ENCODE data around the gene ZDHHC20. TPM values are rescaled to one million over a fixed set of nuclear protein-coding genes. Genes with fewer than 3 reads are reported as not detected.

ZDHHC20 gene
- total RNA-seq, 1 experiment from 2014 or later: 110 TPM

GRCh38 chr13:21463424-21463823, 4.3 kb upstream of the ZDHHC20 start:
- no peak for ATAC-seq

GRCh38 chr13:21461131-21461530, 2.0 kb upstream of the ZDHHC20 start:
- Histone ChIP-seq H2AFZ (ENCODE audit: low read depth, low read length, poor library complexity, severe bottlenecking) (no peak overlapping the region), H3K36me3 (ENCODE audit: control insufficient read depth in 1 of 2, insufficient read depth in 2 of 2, low read length in 2 of 2) (no peaks in the 10 kb centered on the region), H3K4me3 (replicated peaks in 1 of 2; ENCODE audit: low read depth in 1 of 2, low read length in 2 of 2) (no peak overlapping the region), H3K9ac (ENCODE audit: low read length) (no peak overlapping the region), H3K9me3 (ENCODE audit: control insufficient read depth in 1 of 2, insufficient read depth in 1 of 2, low read depth in 1 of 2, low read length in 2 of 2) (no peaks in the 10 kb centered on the region), H4K20me1 (ENCODE audit: insufficient read depth) (no peaks in the 10 kb centered on the region), H3K79me2 (ENCODE audit: insufficient read depth, low read length) (peaks cover 29% of the 10 kb centered on the region), H3K27ac (ENCODE audit: low read depth, low read length) (no peak overlapping the region), H3K4me2 (ENCODE audit: low read length) (no peak overlapping the region), H3K9me2 (ENCODE audit: insufficient read depth) (no peaks in the 10 kb centered on the region), H3K4me1 (ENCODE audit: control insufficient read depth in 1 of 2, insufficient read depth in 2 of 2, low read length in 2 of 2) (peaks cover 6 to 13% of the 10 kb centered on the region in 2 experiments; a peak in 3 of 4 replicates), H3K27me3 (ENCODE audit: insufficient read depth, low read length) (no peaks in the 10 kb centered on the region)
- RAD21 ChIA-PET (ENCODE audit: low non-redundant PET in 1 of 2, low total read pairs in 2 of 2, uncharacterized antibody in 2 of 2, unreplicated experiment in 2 of 2): no interaction called here
- ATAC-seq: no peak
- DNase-seq (ENCODE audit: low read depth, low spot score): no peak
- POLR2A ChIA-PET: no interaction called here
- BruUV-seq (replicated peaks): no TSS peak
- intact Hi-C loops (cut with micrococcal nuclease): no loop called here
- CTCF ChIA-PET: no interaction called here
- no peak for TF ChIP-seq SIN3A (IDR thresholded peaks at IDR 0.05; ENCODE audit: low read depth)
- no peak for TF ChIP-seq RAD21 (IDR thresholded peaks at IDR 0.05; ENCODE audit: low read depth)
- no peak for TF ChIP-seq EZH2 (IDR thresholded peaks at IDR 0.05)
- no peak for TF ChIP-seq ZFX (IDR thresholded peaks at IDR 0.05)
- TF ChIP-seq, protein P1, sequence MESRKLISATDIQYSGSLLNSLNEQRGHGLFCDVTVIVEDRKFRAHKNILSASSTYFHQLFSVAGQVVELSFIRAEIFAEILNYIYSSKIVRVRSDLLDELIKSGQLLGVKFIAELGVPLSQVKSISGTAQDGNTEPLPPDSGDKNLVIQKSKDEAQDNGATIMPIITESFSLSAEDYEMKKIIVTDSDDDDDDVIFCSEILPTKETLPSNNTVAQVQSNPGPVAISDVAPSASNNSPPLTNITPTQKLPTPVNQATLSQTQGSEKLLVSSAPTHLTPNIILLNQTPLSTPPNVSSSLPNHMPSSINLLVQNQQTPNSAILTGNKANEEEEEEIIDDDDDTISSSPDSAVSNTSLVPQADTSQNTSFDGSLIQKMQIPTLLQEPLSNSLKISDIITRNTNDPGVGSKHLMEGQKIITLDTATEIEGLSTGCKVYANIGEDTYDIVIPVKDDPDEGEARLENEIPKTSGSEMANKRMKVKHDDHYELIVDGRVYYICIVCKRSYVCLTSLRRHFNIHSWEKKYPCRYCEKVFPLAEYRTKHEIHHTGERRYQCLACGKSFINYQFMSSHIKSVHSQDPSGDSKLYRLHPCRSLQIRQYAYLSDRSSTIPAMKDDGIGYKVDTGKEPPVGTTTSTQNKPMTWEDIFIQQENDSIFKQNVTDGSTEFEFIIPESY (IDR thresholded peaks at IDR 0.05; ENCODE audit: extremely low read depth, insufficient replicate concordance, low read length): no peak
- TF ChIP-seq POLR2AphosphoS5 (IDR thresholded peaks at IDR 0.05; ENCODE audit: low read depth, low read length): no peak
- TF ChIP-seq, protein P2, sequence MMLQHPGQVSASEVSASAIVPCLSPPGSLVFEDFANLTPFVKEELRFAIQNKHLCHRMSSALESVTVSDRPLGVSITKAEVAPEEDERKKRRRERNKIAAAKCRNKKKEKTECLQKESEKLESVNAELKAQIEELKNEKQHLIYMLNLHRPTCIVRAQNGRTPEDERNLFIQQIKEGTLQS (IDR thresholded peaks at IDR 0.05): no peak
- TF ChIP-seq SP1 (IDR thresholded peaks at IDR 0.05; ENCODE audit: low read depth): no peak
- no peak for TF ChIP-seq ZNF274 (IDR thresholded peaks at IDR 0.05; ENCODE audit: low read depth, low read length)
- TF ChIP-seq FOSL1 (IDR thresholded peaks at IDR 0.05; ENCODE audit: low read depth): no peak
- no peak for TF ChIP-seq EGR1 (IDR thresholded peaks at IDR 0.05; ENCODE audit: low read depth)
- TF ChIP-seq ELF1 (IDR thresholded peaks at IDR 0.05; ENCODE audit: borderline replicate concordance, low read depth): no peak
- TF ChIP-seq REST (IDR thresholded peaks at IDR 0.05; ENCODE audit: low read depth): no peak
- no peak for TF ChIP-seq TCF7L2 (IDR thresholded peaks at IDR 0.05; ENCODE audit: borderline replicate concordance, extremely low read depth, insufficient read depth, insufficient read length)
- no peak for TF ChIP-seq JUND (IDR thresholded peaks at IDR 0.05)

More at GRCh38 chr13:21463424-21463823, 4.3 kb upstream of the ZDHHC20 start:
- Histone ChIP-seq H3K27me3 (ENCODE audit: insufficient read depth, low read length) (no peaks in the 10 kb centered on the region), H2AFZ (ENCODE audit: low read depth, low read length, poor library complexity, severe bottlenecking) (no peak overlapping the region), H3K27ac (ENCODE audit: low read depth, low read length) (no peak overlapping the region), H3K9me3 (ENCODE audit: control insufficient read depth in 1 of 2, insufficient read depth in 1 of 2, low read depth in 1 of 2, low read length in 2 of 2) (no peaks in the 10 kb centered on the region), H3K9me2 (ENCODE audit: insufficient read depth) (no peaks in the 10 kb centered on the region), H3K9ac (ENCODE audit: low read length) (no peak overlapping the region), H3K4me1 (ENCODE audit: control insufficient read depth in 1 of 2, insufficient read depth in 2 of 2, low read length in 2 of 2) (peaks cover 3 to 6% of the 10 kb centered on the region in 2 experiments; a peak in 3 of 4 replicates), H4K20me1 (ENCODE audit: insufficient read depth) (no peaks in the 10 kb centered on the region), H3K4me3 (replicated peaks in 1 of 2; ENCODE audit: low read depth in 1 of 2, low read length in 2 of 2) (no peak overlapping the region), H3K4me2 (ENCODE audit: low read length) (no peak overlapping the region), H3K79me2 (ENCODE audit: insufficient read depth, low read length) (peaks cover 6% of the 10 kb centered on the region), H3K36me3 (ENCODE audit: control insufficient read depth in 1 of 2, insufficient read depth in 2 of 2, low read length in 2 of 2) (no peaks in the 10 kb centered on the region)
- TF ChIP-seq RAD21 (IDR thresholded peaks at IDR 0.05; ENCODE audit: low read depth): no peak
- no peak for TF ChIP-seq EZH2phosphoT487 (IDR thresholded peaks at IDR 0.05; ENCODE audit: borderline replicate concordance)
- TF ChIP-seq, protein P2 (IDR thresholded peaks at IDR 0.05): no peak
- no TSS peak for BruUV-seq (replicated peaks)
- ChIA-PET POLR2A (interaction anchor here (1.1 kb wide), 1 partner anchor 28 kb away, joined by 3 read pairs; no protein-coding TSS in a partner anchor), RAD21 (ENCODE audit: low non-redundant PET in 1 of 2, low total read pairs in 2 of 2, uncharacterized antibody in 2 of 2, unreplicated experiment in 2 of 2) (no interaction called here), CTCF (no interaction called here)
- intact Hi-C loops (cut with micrococcal nuclease): no loop called here
- no peak for DNase-seq (ENCODE audit: low read depth, low spot score)
